Measurements from ENCODE around the gene HIC1.

HIC1 gene

GRCh38 chr17:2101448-2102257, 46.8 kb downstream of the HIC1 start:
- DNase-seq (ENCODE audit: low read depth, low spot score): no peak

- DNase-seq (ENCODE audit: low read depth, low spot score): no peak
Observed at GRCh38 chr17:2102931-2103809, 48.3 kb downstream of the HIC1 start.

GRCh38 chr17:2105663-2106062, 50.8 kb downstream of the HIC1 start:
- no peak for DNase-seq (ENCODE audit: low read depth, low spot score)

- no peak for DNase-seq (ENCODE audit: low read depth, low spot score)
Observed at GRCh38 chr17:2106308-2106955, 51.5 kb downstream of the HIC1 start.

- DNase-seq (ENCODE audit: low read depth, low spot score): no peak
Observed at GRCh38 chr17:2107050-2107449, 52.1 kb downstream of the HIC1 start.

GRCh38 chr17:2107506-2107905, 52.6 kb downstream of the HIC1 start:
- no peak for DNase-seq (ENCODE audit: low read depth, low spot score)

GRCh38 chr17:2108170-2108569, 53.3 kb downstream of the HIC1 start:
- DNase-seq (ENCODE audit: low read depth, low spot score): no peak

GRCh38 chr17:2110436-2110835, 55.5 kb downstream of the HIC1 start:
- no peak for DNase-seq (ENCODE audit: low read depth, low spot score)

DNA sequence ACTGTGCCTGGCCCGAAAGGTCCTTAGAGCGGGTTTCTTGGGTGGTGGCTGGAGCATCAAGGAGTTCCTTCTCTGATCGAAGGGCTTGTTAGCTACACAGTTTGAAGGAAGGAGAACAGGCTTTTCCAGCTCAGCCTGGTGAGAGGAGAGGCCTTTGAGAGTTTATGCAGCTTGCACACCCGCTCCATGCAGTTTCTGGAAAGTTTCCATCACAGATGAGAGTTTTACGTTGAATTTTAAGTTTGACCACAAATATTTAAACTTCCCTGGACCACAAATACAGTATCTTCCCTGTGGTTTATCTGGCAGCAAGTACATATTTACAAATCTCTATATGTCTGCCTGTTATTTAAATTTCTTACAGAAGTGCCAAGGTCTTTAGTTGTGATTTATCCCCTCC, 56.8 kb downstream of the HIC1 start:
- DNase-seq (ENCODE audit: low read depth, low spot score): no peak

Measured in iPS DF 19.7 (cell line).